SH-SY5Y (cell line): ENCODE results near the gene NUDT6.

ENCODE experiments used
- GATA2 ChIP-seq: IDR thresholded peaks from 2 replicates; pipeline ENCODE4 v1.6.1; 2011; ENCODE audit warnings: mild to moderate bottlenecking, low read depth, low read length
- GATA3 ChIP-seq: IDR thresholded peaks from 2 replicates; pipeline ENCODE4 v1.6.1; 2011; ENCODE audit warnings: low read depth, mild to moderate bottlenecking, low read length, moderate library complexity

DNA sequence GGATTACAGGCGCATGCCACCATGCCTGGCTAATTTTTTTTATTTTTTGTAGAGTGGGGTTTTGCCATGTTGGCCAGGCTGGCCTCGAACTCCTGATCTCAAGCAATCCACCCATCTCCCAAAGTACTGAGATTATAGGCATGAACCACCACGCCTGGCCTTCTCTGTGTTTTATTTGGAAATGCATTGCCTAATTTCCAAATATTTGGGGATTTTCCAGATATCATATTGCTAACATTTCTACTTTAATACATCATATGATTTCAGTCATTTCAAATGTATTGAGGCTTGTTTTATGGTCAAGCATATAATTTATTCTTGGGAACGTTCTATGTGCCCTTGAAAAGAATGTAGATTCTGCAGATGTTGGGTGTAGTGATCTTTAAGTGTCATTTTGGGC lies 57.0 kb downstream of the NUDT6 start:
- TF ChIP-seq GATA3 = no peak
- no peak for TF ChIP-seq GATA2
